ENCODE data around the gene CD52. TPM values are rescaled to one million over a fixed set of nuclear protein-coding genes. Genes with fewer than 3 reads are reported as not detected.

CD52 gene
- total and polyA plus RNA-seq, 2 donors (not counting 3 experiments of a cell fraction or from before 2014, with no cell fraction given), result not detected

DNA sequence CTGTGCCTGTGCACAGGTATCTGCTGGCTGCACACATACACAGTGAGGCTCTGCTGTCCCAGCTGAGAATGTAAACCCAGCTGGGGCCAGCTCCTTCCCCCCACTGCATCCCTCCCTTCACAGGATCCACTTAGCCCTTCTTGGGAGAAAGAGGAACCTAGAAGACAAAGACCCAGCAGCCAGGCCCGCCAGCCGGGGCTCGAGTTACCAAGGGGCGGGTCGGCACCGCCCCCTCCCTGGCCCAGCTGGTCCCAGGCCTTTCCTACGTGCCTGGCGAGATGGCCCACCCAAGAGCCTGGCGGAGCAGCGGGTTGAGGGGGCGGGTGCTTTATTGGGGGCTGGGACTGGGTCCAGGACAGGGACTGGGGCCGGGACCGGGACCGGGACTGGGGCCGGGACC is 35.8 kb upstream of the CD52 start:
- ChIA-PET POLR2A (no interaction called here), CTCF (interaction anchor here (9.1 kb wide), 1 partner anchor 38 kb away, joined by 132 read pairs; the partner anchor contains the start of gene CD52)
- no peak overlapping the region for H3K9ac ChIP-seq (replicated peaks; ENCODE audit: extremely low read depth, insufficient read depth, low read length)
- H3K4me2 ChIP-seq (ENCODE audit: insufficient read depth, low read length), result no peak overlapping the region
- TF ChIP-seq MYC (IDR thresholded peaks at IDR 0.05; ENCODE audit: low read depth, low read length), result no peak
- no peak for TF ChIP-seq MAX (IDR thresholded peaks at IDR 0.05; ENCODE audit: insufficient read depth, insufficient read length)
- TF ChIP-seq POLR2A (IDR thresholded peaks at IDR 0.05; ENCODE audit: low read depth, low read length), result no peak
- no peak for TF ChIP-seq GATA2 (IDR thresholded peaks at IDR 0.05; ENCODE audit: insufficient read depth, insufficient read length, low read depth, low read length)
- TF ChIP-seq JUN (IDR thresholded peaks at IDR 0.05; ENCODE audit: borderline replicate concordance, insufficient read depth, insufficient read length, low read depth), result no peak
- no peak for TF ChIP-seq FOS (IDR thresholded peaks at IDR 0.05; ENCODE audit: borderline replicate concordance, insufficient read depth, low read length)
- TF ChIP-seq CTCF (IDR thresholded peaks at IDR 0.05; ENCODE audit: extremely low read depth in 1 of 2, insufficient read depth in 1 of 2, low read depth in 1 of 2, low read length in 2 of 2), result no peak
- H4K20me1 ChIP-seq (replicated peaks; ENCODE audit: control insufficient read depth, extremely low read depth, insufficient read depth, low read length), result no peaks in the 10 kb centered on the region
- H3K4me3 ChIP-seq (replicated peaks in 1 of 3; ENCODE audit: insufficient read depth in 1 of 3, low read depth in 1 of 3, low read length in 3 of 3), result no peak overlapping the region
- no peaks in the 10 kb centered on the region for H3K27me3 ChIP-seq (ENCODE audit: control insufficient read depth in 2 of 2, insufficient read depth in 2 of 2, low read length in 2 of 2)
- no TSS peak for BruUV-seq (replicated peaks)
- dilution Hi-C loops (cut with MboI; ENCODE audit: extremely low pct_ligation_motif_present, low sequenced_read_pairs), result no loop called here
- H3K9me1 ChIP-seq (replicated peaks; ENCODE audit: control insufficient read depth, extremely low read depth, insufficient read depth, low read length), result no peaks in the 10 kb centered on the region
- H3K4me1 ChIP-seq (ENCODE audit: control insufficient read depth, extremely low read depth, insufficient read depth, low read length), result peaks cover 39% of the 10 kb centered on the region
- H3K27ac ChIP-seq (ENCODE audit: insufficient read depth, low read depth, low read length), result no peak overlapping the region
- no peak overlapping the region for H2AFZ ChIP-seq (ENCODE audit: low read depth, low read length)
- H3K36me3 ChIP-seq (ENCODE audit: control insufficient read depth in 2 of 2, extremely low read depth in 1 of 2, insufficient read depth in 2 of 2, low read length in 2 of 2), result peaks cover under 1 to 10% of the 10 kb centered on the region in 2 experiments
- DNase-seq (ENCODE audit: low read depth, low spot score), result no peak
- FAIRE-seq, result no peak
- intact Hi-C loops (cut with micrococcal nuclease), result no loop called here
- H3K9me3 ChIP-seq (replicated peaks; ENCODE audit: control insufficient read depth, insufficient read depth, low read length), result no peaks in the 10 kb centered on the region
- peaks cover 31% of the 10 kb centered on the region for H3K79me2 ChIP-seq (ENCODE audit: control insufficient read depth, insufficient read depth, low read length)
